GM12878 (cell line): ENCODE data around the gene MYO9B. TPM values are rescaled to one million over a fixed set of nuclear protein-coding genes. Genes with fewer than 3 reads are reported as not detected.

Source experiments
- IKZF1 ChIP-seq: fragments of 450-650 bp; conservative IDR thresholded peaks from 2 replicates; pipeline ENCODE4 v1.6.1; 2017; ENCODE audit warnings: antibody characterized with exemption, mild to moderate bottlenecking
- JUNB ChIP-seq: IDR thresholded peaks from 2 replicates; pipeline ENCODE4 v1.6.1; 2016; ENCODE audit warnings: antibody characterized with exemption, mild to moderate bottlenecking
- NFYA ChIP-seq: IDR thresholded peaks from 2 replicates; pipeline ENCODE4 v1.6.1; 2011; ENCODE audit warnings: low read depth, mild to moderate bottlenecking, low read length, improper control_type of control experiment, borderline replicate concordance
- POLR2A ChIP-seq: IDR thresholded peaks from 2 replicates; pipeline ENCODE4 v1.6.1; 2011; ENCODE audit warnings: low read depth, mild to moderate bottlenecking, low read length
- POLR2AphosphoS5 ChIP-seq: IDR thresholded peaks from 2 replicates; pipeline ENCODE4 v1.6.1; 2011; ENCODE audit warnings: mild to moderate bottlenecking, low read length, inconsistent platforms
- SPI1 ChIP-seq: IDR thresholded peaks from 2 replicates; pipeline ENCODE4 v1.6.1; 2011; ENCODE audit warnings: low read depth, mild to moderate bottlenecking, low read length, moderate library complexity, borderline replicate concordance; ENCODE audit not compliant: insufficient read depth
- polyA plus RNA-seq, 11 experiments: library from polyadenylated mRNA; depleted of rRNA in 4 of 11; unstranded in 6 of 11; stranded (reverse) in 5 of 11; fragments of >200 nt; fragmentation: Nextera tagmentation in 4 of 11; fragmentation: Illumina TruSeq in 1 of 11; extraction: Ambion mirVana in 4 of 11; extraction: Trizol in 1 of 11; gene quantifications; 1 replicate in 1 of 11; 2 replicates in 10 of 11; pipeline versions ENCODE4 v1.2.1 to v1.2.3, GENCODE V29; 2011 to 2016; ENCODE audit warnings: inconsistent platforms in 2 of 11, missing spikeins in 2 of 11, low read depth in 1 of 11
- total RNA-seq, 4 experiments: library from RNA; depleted of rRNA in 3 of 4; stranded (reverse); fragments of >200 nt in 3 of 4; fragmentation: Illumina TruSeq in 1 of 4; extraction: Trizol in 1 of 4; gene quantifications; 2 replicates each; pipeline versions ENCODE4 v1.2.1 to v1.2.3, GENCODE V29; 2013 to 2021
- TF ChIP-seq, protein P1 (sequence below): fragments of 450-650 bp; IDR thresholded peaks from 2 replicates; pipeline ENCODE4 v1.6.1; 2018; ENCODE audit warnings: borderline replicate concordance, mild to moderate bottlenecking; ENCODE audit not compliant: partially characterized antibody
- TF ChIP-seq, protein P2 (sequence below): fragments of 450-650 bp; formaldehyde crosslinking; IDR thresholded peaks from 2 replicates; pipeline ENCODE4 v1.4.0; 2020; ENCODE audit warnings: mild to moderate bottlenecking, moderate library complexity
- TF ChIP-seq, protein P3 (sequence below): fragments of 150-350 bp; IDR thresholded peaks from 2 replicates; pipeline ENCODE4 v1.6.1; 2016; ENCODE audit warnings: low read depth, low read length
- TF ChIP-seq, protein P4 (sequence below): fragments of 450-650 bp; formaldehyde crosslinking; IDR thresholded peaks from 2 replicates; pipeline ENCODE4 v1.4.0; 2022; ENCODE audit warnings: mild to moderate bottlenecking, moderate library complexity
- TF ChIP-seq, protein P5 (sequence below): fragments of 450-650 bp; IDR thresholded peaks from 2 replicates; pipeline ENCODE4 v1.6.1; 2018; ENCODE audit warnings: mild to moderate bottlenecking, low read depth, moderate library complexity; ENCODE audit not compliant: partially characterized antibody

Gene MYO9B
- total and polyA plus RNA-seq, 10 of the 15 experiments (the other 5 are each of a cell fraction or from before 2014, with no cell fraction given), result 5.4 to 165 (median 45.8) TPM

DNA sequence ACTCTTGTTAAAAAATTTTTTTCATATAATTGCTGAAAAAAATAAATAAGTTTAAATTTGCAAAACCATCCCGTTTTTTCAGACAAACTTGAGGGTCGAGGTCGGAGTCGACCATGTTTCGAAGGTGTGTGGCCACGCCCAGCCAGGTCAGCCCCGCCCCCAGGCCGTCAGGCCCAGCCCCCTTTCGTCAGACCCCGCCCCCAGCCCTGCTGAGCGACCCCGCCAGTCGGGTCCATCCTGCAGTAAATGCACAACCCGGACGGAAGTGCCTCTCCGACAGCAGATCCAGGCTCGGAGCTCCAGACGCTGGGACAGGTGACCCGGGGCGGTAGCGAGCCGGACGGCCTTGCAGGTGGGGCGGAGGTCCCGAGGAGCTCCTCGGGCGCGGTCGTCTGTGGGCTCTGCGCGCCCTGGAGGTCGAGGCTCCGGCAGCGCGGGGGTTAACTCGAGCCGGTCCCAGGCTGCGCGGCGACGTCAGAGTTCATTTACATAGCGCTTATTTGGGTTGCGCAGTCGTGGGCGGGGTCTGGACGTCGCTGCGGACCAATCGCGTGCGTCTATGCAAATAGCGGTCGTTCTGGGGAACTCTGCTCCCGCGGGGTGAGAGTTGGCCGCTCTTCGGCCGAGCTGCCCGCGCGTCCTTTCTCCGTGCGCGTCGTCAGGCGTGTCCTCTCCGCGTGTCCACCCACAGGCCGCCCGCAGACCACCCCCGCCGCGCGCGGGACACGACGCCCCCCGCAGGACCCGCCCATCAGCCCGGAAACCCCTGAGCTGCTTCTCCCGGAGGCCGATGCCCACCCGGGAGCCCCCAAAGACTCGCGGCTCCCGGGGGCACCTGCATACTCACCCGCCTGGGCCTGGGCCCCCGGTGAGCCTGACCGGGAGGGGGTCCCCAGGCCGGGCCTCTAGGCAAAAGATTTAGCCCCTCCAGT lies 150.7 kb downstream of the MYO9B start, which contains the start of gene OCEL1 (continued):
- TF ChIP-seq, protein P1, sequence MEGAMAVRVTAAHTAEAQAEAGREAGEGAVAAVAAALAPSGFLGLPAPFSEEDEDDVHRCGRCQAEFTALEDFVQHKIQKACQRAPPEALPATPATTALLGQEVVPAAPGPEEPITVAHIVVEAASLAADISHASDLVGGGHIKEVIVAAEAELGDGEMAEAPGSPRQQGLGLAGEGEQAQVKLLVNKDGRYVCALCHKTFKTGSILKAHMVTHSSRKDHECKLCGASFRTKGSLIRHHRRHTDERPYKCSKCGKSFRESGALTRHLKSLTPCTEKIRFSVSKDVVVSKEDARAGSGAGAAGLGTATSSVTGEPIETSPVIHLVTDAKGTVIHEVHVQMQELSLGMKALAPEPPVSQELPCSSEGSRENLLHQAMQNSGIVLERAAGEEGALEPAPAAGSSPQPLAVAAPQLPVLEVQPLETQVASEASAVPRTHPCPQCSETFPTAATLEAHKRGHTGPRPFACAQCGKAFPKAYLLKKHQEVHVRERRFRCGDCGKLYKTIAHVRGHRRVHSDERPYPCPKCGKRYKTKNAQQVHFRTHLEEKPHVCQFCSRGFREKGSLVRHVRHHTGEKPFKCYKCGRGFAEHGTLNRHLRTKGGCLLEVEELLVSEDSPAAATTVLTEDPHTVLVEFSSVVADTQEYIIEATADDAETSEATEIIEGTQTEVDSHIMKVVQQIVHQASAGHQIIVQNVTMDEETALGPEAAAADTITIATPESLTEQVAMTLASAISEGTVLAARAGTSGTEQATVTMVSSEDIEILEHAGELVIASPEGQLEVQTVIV, result peak; percentile 73
- peak; percentile 92 for TF ChIP-seq POLR2A
- TF ChIP-seq, protein P2, sequence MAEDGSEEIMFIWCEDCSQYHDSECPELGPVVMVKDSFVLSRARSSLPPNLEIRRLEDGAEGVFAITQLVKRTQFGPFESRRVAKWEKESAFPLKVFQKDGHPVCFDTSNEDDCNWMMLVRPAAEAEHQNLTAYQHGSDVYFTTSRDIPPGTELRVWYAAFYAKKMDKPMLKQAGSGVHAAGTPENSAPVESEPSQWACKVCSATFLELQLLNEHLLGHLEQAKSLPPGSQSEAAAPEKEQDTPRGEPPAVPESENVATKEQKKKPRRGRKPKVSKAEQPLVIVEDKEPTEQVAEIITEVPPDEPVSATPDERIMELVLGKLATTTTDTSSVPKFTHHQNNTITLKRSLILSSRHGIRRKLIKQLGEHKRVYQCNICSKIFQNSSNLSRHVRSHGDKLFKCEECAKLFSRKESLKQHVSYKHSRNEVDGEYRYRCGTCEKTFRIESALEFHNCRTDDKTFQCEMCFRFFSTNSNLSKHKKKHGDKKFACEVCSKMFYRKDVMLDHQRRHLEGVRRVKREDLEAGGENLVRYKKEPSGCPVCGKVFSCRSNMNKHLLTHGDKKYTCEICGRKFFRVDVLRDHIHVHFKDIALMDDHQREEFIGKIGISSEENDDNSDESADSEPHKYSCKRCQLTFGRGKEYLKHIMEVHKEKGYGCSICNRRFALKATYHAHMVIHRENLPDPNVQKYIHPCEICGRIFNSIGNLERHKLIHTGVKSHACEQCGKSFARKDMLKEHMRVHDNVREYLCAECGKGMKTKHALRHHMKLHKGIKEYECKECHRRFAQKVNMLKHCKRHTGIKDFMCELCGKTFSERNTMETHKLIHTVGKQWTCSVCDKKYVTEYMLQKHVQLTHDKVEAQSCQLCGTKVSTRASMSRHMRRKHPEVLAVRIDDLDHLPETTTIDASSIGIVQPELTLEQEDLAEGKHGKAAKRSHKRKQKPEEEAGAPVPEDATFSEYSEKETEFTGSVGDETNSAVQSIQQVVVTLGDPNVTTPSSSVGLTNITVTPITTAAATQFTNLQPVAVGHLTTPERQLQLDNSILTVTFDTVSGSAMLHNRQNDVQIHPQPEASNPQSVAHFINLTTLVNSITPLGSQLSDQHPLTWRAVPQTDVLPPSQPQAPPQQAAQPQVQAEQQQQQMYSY (CRISPR knock-in tag), result no peak
- TF ChIP-seq SPI1, result peak; percentile 31; the same call in 1 of the 2 replicates
- no peak for TF ChIP-seq NFYA
- TF ChIP-seq, protein P3, sequence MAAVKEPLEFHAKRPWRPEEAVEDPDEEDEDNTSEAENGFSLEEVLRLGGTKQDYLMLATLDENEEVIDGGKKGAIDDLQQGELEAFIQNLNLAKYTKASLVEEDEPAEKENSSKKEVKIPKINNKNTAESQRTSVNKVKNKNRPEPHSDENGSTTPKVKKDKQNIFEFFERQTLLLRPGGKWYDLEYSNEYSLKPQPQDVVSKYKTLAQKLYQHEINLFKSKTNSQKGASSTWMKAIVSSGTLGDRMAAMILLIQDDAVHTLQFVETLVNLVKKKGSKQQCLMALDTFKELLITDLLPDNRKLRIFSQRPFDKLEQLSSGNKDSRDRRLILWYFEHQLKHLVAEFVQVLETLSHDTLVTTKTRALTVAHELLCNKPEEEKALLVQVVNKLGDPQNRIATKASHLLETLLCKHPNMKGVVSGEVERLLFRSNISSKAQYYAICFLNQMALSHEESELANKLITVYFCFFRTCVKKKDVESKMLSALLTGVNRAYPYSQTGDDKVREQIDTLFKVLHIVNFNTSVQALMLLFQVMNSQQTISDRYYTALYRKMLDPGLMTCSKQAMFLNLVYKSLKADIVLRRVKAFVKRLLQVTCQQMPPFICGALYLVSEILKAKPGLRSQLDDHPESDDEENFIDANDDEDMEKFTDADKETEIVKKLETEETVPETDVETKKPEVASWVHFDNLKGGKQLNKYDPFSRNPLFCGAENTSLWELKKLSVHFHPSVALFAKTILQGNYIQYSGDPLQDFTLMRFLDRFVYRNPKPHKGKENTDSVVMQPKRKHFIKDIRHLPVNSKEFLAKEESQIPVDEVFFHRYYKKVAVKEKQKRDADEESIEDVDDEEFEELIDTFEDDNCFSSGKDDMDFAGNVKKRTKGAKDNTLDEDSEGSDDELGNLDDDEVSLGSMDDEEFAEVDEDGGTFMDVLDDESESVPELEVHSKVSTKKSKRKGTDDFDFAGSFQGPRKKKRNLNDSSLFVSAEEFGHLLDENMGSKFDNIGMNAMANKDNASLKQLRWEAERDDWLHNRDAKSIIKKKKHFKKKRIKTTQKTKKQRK, result no peak
- TF ChIP-seq, protein P4, sequence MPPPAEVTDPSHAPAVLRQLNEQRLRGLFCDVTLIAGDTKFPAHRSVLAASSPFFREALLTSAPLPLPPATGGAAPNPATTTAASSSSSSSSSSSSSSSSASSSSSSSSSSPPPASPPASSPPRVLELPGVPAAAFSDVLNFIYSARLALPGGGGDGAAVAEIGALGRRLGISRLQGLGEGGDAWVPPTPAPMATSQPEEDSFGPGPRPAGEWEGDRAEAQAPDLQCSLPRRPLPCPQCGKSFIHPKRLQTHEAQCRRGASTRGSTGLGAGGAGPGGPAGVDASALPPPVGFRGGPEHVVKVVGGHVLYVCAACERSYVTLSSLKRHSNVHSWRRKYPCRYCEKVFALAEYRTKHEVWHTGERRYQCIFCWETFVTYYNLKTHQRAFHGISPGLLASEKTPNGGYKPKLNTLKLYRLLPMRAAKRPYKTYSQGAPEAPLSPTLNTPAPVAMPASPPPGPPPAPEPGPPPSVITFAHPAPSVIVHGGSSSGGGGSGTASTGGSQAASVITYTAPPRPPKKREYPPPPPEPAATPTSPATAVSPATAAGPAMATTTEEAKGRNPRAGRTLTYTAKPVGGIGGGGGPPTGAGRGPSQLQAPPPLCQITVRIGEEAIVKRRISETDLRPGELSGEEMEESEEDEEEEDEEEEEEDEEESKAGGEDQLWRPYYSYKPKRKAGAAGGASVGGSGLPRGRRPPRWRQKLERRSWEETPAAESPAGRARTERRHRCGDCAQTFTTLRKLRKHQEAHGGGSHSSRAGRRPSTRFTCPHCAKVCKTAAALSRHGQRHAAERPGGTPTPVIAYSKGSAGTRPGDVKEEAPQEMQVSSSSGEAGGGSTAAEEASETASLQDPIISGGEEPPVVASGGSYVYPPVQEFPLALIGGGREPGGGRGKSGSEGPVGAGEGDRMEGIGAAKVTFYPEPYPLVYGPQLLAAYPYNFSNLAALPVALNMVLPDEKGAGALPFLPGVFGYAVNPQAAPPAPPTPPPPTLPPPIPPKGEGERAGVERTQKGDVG (CRISPR knock-in tag), result no peak
- TF ChIP-seq, protein P5, sequence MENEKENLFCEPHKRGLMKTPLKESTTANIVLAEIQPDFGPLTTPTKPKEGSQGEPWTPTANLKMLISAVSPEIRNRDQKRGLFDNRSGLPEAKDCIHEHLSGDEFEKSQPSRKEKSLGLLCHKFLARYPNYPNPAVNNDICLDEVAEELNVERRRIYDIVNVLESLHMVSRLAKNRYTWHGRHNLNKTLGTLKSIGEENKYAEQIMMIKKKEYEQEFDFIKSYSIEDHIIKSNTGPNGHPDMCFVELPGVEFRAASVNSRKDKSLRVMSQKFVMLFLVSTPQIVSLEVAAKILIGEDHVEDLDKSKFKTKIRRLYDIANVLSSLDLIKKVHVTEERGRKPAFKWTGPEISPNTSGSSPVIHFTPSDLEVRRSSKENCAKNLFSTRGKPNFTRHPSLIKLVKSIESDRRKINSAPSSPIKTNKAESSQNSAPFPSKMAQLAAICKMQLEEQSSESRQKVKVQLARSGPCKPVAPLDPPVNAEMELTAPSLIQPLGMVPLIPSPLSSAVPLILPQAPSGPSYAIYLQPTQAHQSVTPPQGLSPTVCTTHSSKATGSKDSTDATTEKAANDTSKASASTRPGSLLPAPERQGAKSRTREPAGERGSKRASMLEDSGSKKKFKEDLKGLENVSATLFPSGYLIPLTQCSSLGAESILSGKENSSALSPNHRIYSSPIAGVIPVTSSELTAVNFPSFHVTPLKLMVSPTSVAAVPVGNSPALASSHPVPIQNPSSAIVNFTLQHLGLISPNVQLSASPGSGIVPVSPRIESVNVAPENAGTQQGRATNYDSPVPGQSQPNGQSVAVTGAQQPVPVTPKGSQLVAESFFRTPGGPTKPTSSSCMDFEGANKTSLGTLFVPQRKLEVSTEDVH, result no peak
- TF ChIP-seq IKZF1, result peak; percentile 77
- no peak for TF ChIP-seq JUNB
- peak; percentile 89 for TF ChIP-seq POLR2AphosphoS5
